Parathyroid adenoma (tissue), 2 donors: ENCODE data around the gene SURF4.

Experiments used
- H2AFZ ChIP-seq: fragments of 300-600 bp; sonication (generic); one replicate; pipeline ENCODE4 v1.7.0; 2017; ENCODE audit warnings: antibody characterized with exemption, mild to moderate bottlenecking
- H3K27ac ChIP-seq: fragments of 300-600 bp; sonication (generic); one replicate; pipeline ENCODE4 v1.7.0; 2017
- H3K27me3 ChIP-seq: fragments of 300-600 bp; sonication (generic); one replicate; pipeline ENCODE4 v1.7.0; 2017; ENCODE audit warnings: low read length; ENCODE audit not compliant: control insufficient read depth, insufficient read depth
- H3K36me3 ChIP-seq: fragments of 300-600 bp; sonication (generic); one replicate; pipeline ENCODE4 v1.7.0; 2017; ENCODE audit warnings: low read length; ENCODE audit not compliant: control insufficient read depth, insufficient read depth
- H3K4me1 ChIP-seq: fragments of 300-600 bp; sonication (generic); one replicate; pipeline ENCODE4 v1.7.0; 2017; ENCODE audit warnings: control low read depth
- H3K4me2 ChIP-seq: fragments of 300-600 bp; sonication (generic); one replicate; pipeline ENCODE4 v1.7.0; 2017; ENCODE audit warnings: low read length
- H3K4me3 ChIP-seq: fragments of 300-600 bp; sonication (generic); one replicate; pipeline ENCODE4 v1.7.0; 2017; ENCODE audit warnings: low read depth, low read length
- H3K79me2 ChIP-seq: fragments of 300-600 bp; sonication (generic); one replicate; pipeline ENCODE4 v1.7.0; 2017; ENCODE audit warnings: control low read depth
- H3K9ac ChIP-seq: fragments of 300-600 bp; sonication (generic); one replicate; pipeline ENCODE4 v1.7.0; 2017; ENCODE audit warnings: mild to moderate bottlenecking
- H3K9me3 ChIP-seq: fragments of 300-600 bp; sonication (generic); one replicate; pipeline ENCODE4 v1.7.0; 2017; ENCODE audit warnings: low read length; ENCODE audit not compliant: control insufficient read depth
- TF ChIP-seq, protein P1 (sequence below): fragments of 300-600 bp; sonication (generic); IDR thresholded peaks from one replicate; pipeline ENCODE4 v1.7.0; 2017; ENCODE audit warnings: antibody characterized with exemption, mild to moderate bottlenecking
- donor health status: primary hyperparathyroidism.

Gene SURF4

DNA sequence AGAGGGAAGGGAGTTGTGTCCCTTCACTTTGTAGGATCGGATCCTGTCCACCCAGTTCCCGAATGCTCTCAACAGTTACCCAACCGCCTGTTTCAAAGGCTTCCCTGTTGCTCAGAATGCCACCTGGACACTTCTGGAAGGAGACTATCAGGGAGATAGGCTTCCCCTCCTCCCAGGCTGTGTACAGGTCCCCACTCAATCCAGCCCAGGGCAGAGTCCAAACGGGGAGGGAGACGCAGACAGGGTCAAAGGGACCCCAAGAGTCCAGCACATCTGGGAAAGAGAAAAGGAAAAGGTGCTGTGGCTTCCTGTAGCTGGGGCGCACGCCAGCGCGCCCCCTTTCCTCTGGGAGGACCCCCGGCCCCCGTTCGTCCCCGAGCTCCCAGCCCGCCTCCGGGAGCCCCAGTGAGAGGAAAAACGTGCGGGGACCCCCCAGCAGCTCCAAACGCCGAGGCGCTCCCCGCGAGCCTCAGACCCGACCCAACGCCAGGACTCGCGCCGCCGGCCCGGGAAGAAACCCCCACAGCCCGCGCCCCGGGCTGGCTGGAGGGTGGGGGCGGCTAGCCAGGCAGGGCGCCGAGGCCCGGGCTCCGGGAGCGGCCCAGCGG, 640 bp downstream of the SURF4 start:
- Histone ChIP-seq H3K27ac (peak overlapping the region; percentile 29), H3K4me3 (peak overlapping the region; percentile 73), H3K4me1 (peaks cover 2% of the 10 kb centered on the region), H3K9ac (peak overlapping the region; percentile 76), H3K27me3 (no peaks in the 10 kb centered on the region), H3K36me3 (no peaks in the 10 kb centered on the region), H3K9me3 (no peaks in the 10 kb centered on the region), H2AFZ (peak overlapping the region; percentile 53), H3K79me2 (peaks cover 35% of the 10 kb centered on the region), H3K4me2 (peak overlapping the region; percentile 72)
- TF ChIP-seq, protein P1, sequence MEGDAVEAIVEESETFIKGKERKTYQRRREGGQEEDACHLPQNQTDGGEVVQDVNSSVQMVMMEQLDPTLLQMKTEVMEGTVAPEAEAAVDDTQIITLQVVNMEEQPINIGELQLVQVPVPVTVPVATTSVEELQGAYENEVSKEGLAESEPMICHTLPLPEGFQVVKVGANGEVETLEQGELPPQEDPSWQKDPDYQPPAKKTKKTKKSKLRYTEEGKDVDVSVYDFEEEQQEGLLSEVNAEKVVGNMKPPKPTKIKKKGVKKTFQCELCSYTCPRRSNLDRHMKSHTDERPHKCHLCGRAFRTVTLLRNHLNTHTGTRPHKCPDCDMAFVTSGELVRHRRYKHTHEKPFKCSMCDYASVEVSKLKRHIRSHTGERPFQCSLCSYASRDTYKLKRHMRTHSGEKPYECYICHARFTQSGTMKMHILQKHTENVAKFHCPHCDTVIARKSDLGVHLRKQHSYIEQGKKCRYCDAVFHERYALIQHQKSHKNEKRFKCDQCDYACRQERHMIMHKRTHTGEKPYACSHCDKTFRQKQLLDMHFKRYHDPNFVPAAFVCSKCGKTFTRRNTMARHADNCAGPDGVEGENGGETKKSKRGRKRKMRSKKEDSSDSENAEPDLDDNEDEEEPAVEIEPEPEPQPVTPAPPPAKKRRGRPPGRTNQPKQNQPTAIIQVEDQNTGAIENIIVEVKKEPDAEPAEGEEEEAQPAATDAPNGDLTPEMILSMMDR = no peak

DNA sequence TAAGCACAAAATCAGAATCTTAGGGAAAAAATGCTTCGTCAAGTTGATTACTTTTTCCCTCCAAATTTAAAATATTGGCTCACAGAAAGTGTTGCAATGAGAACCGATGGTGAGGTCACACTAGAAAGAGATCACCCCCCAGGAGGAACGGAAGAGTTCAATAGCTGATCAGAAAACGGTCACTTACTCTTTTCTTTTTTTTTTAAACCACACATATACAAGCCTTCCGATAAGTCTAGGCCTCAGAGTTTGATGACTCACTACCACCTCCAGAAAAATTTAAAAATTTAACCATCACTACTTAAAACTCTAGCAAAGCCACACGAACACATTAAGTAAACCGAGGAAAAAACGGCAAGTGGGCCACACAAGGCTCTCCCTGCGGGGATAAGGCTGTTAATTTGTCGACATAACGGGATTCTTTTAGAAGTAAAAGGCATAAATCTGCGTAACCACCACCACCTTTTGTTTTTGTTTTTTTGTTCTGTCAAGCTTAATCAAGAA, 1.2 kb downstream of the SURF4 start:
- Histone ChIP-seq H3K79me2 (peaks cover 37% of the 10 kb centered on the region), H3K27me3 (no peaks in the 10 kb centered on the region), H3K36me3 (no peaks in the 10 kb centered on the region), H3K9me3 (no peaks in the 10 kb centered on the region), H2AFZ (peak overlapping the region; percentile 53), H3K4me3 (peak overlapping the region; percentile 73), H3K9ac (no peak overlapping the region), H3K4me2 (peak overlapping the region; percentile 72), H3K27ac (peak overlapping the region; percentile 29), H3K4me1 (peaks cover 2% of the 10 kb centered on the region)
- TF ChIP-seq, protein P1 = no peak

DNA sequence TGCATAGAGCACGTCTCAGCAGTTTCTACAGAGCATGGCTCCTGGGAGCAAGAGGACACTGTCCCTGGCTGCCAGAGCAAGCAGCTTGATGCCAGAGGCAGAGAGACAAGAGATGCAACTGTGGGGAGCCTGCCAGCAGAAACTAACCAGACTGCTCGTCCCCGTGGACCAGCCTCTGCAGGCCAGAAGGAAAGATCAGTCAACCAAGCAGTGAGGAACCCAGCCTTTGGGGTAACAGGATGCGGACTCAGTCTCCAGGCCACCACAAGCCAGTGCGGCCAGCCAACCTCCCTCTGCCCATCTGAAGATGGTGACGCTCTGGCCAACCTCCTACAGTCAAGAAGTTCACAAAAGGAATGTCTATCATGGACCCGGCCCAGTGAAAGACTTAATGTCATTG, 3.7 kb downstream of the SURF4 start:
- H3K27me3 ChIP-seq = no peaks in the 10 kb centered on the region
- peaks cover 42% of the 10 kb centered on the region for H3K79me2 ChIP-seq
- H3K27ac ChIP-seq = no peak overlapping the region
- no peak overlapping the region for H3K9ac ChIP-seq
- no peaks in the 10 kb centered on the region for H3K9me3 ChIP-seq
- H2AFZ ChIP-seq = no peak overlapping the region
- no peaks in the 10 kb centered on the region for H3K36me3 ChIP-seq
- H3K4me1 ChIP-seq = peaks cover 19% of the 10 kb centered on the region
- H3K4me2 ChIP-seq = no peak overlapping the region
- no peak overlapping the region for H3K4me3 ChIP-seq
- TF ChIP-seq, protein P1 = no peak

DNA sequence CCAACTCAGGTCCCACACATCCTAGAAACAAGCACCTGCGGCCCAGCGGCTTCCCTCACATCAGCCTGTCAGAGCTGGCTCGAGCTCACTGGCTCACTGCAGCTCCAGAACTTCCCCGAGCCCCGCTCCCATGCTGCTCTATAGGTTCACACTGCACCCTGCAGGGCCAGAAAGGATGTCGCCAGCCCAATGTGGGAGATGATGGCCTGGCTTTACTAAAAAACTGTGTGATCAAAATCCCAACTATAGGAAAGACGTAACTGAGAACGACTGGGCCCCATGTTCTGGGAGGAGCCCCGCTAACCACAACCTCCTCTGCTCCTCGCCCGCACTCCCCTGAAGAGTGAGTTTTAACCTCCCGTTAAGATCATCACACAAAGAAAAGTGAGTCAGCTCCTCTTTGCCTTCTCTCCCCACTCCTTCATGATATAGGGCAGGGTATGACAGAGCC, 4.6 kb downstream of the SURF4 start:
- H3K9me3 ChIP-seq = no peaks in the 10 kb centered on the region
- peaks cover 42% of the 10 kb centered on the region for H3K79me2 ChIP-seq
- peaks cover 19% of the 10 kb centered on the region for H3K4me1 ChIP-seq
- H3K27me3 ChIP-seq = no peaks in the 10 kb centered on the region
- no peak overlapping the region for H3K4me2 ChIP-seq
- no peaks in the 10 kb centered on the region for H3K36me3 ChIP-seq
- no peak overlapping the region for H3K27ac ChIP-seq
- no peak overlapping the region for H2AFZ ChIP-seq
- H3K9ac ChIP-seq = no peak overlapping the region
- TF ChIP-seq, protein P1 = no peak
- no peak overlapping the region for H3K4me3 ChIP-seq

DNA sequence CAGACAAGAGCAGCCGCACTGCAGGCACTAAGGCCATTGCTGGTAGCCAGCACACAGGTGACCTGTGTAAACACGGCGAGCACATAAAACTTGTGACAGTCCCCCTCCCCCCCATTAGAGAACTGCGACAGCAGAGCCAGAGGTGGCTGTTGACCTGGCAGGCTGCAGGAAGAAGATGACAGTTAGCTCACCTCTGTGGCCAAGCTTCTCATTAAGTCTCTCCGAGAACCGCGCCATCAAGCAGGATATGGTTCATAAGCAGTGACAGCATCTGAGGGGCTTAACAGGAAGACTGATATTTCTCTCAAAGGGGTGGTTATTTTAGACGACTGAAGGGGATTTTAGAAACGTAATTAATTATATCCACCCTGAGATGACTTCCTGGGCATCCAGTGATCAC, 5.2 kb downstream of the SURF4 start:
- TF ChIP-seq, protein P1 = no peak
- Histone ChIP-seq H3K4me3 (no peak overlapping the region), H3K27me3 (no peaks in the 10 kb centered on the region), H3K79me2 (peaks cover 45% of the 10 kb centered on the region), H2AFZ (no peak overlapping the region), H3K36me3 (no peaks in the 10 kb centered on the region), H3K9ac (no peak overlapping the region), H3K4me1 (peaks cover 19% of the 10 kb centered on the region), H3K9me3 (no peaks in the 10 kb centered on the region), H3K27ac (no peak overlapping the region), H3K4me2 (no peak overlapping the region)
